GM12878 (cell line): Measurements from ENCODE around the gene MYD88.

Experiments used
- ATF2 ChIP-seq: IDR thresholded peaks from 2 replicates; pipeline ENCODE4 v1.6.1; 2012; ENCODE audit warnings: low read length, inconsistent platforms
- CREM ChIP-seq: IDR thresholded peaks from 2 replicates; pipeline ENCODE4 v1.6.1; 2014; ENCODE audit warnings: antibody characterized with exemption, low read depth
- HDAC6 ChIP-seq: fragments of 200-600 bp; sonication (generic); IDR thresholded peaks from one replicate; pipeline ENCODE4 v1.8.0; 2017; ENCODE audit warnings: antibody characterized with exemption; ENCODE audit not compliant: unreplicated experiment
- MTA2 ChIP-seq: fragments of 450-650 bp; IDR thresholded peaks from 2 replicates; pipeline ENCODE4 v1.6.1; 2016; ENCODE audit warnings: low read depth, mild to moderate bottlenecking, moderate library complexity
- POLR2A ChIP-seq: IDR thresholded peaks from 2 replicates; pipeline ENCODE4 v1.6.1; 2011; ENCODE audit warnings: low read depth, mild to moderate bottlenecking, low read length
- RFX5 ChIP-seq: IDR thresholded peaks from 2 replicates; pipeline ENCODE4 v1.6.1; 2011; ENCODE audit warnings: low read depth, low read length, improper control_type of control experiment
- ZNF384 ChIP-seq: IDR thresholded peaks from 2 replicates; pipeline ENCODE4 v1.6.1; 2012; ENCODE audit warnings: low read depth, mild to moderate bottlenecking, low read length, improper control_type of control experiment, borderline replicate concordance
- ZSCAN29 ChIP-seq: fragments of 450-650 bp; IDR thresholded peaks from 2 replicates; pipeline ENCODE4 v1.6.1; 2017; ENCODE audit warnings: mild to moderate bottlenecking, moderate library complexity
- TF ChIP-seq, protein P1 (sequence below), 3 experiments: IDR thresholded peaks in 2 of 3; conservative IDR thresholded peaks in 1 of 3; 2 replicates each; pipeline ENCODE4 v1.5.1; 2011; ENCODE audit warnings: low read depth in 3 of 3, low read length in 3 of 3, mild to moderate bottlenecking in 3 of 3, control low read depth in 2 of 3, moderate library complexity in 2 of 3, inconsistent platforms in 1 of 3, mixed read lengths in 1 of 3; ENCODE audit not compliant: control insufficient read depth in 2 of 3, insufficient read depth in 1 of 3; ENCODE audit errors: extremely low read depth in 1 of 3
- TF ChIP-seq, protein P2 (sequence below): fragments of 450-650 bp; IDR thresholded peaks from 2 replicates; pipeline ENCODE4 v1.6.1; 2014; ENCODE audit warnings: mild to moderate bottlenecking
- TF ChIP-seq, protein P3 (sequence below): fragments of 150-350 bp; IDR thresholded peaks from 2 replicates; pipeline ENCODE4 v1.6.1; 2016; ENCODE audit warnings: low read depth, low read length
- TF ChIP-seq, protein P4 (sequence below): IDR thresholded peaks from 2 replicates; pipeline ENCODE4 v1.6.1; 2011; ENCODE audit warnings: low read depth, low read length, improper control_type of control experiment, borderline replicate concordance

- TF ChIP-seq, protein P1, sequence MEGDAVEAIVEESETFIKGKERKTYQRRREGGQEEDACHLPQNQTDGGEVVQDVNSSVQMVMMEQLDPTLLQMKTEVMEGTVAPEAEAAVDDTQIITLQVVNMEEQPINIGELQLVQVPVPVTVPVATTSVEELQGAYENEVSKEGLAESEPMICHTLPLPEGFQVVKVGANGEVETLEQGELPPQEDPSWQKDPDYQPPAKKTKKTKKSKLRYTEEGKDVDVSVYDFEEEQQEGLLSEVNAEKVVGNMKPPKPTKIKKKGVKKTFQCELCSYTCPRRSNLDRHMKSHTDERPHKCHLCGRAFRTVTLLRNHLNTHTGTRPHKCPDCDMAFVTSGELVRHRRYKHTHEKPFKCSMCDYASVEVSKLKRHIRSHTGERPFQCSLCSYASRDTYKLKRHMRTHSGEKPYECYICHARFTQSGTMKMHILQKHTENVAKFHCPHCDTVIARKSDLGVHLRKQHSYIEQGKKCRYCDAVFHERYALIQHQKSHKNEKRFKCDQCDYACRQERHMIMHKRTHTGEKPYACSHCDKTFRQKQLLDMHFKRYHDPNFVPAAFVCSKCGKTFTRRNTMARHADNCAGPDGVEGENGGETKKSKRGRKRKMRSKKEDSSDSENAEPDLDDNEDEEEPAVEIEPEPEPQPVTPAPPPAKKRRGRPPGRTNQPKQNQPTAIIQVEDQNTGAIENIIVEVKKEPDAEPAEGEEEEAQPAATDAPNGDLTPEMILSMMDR (IDR thresholded peaks at IDR 0.05 in 2 of 3, conservative IDR thresholded peaks at IDR 0.05 in 1 of 3; ENCODE audit: control insufficient read depth in 2 of 3, extremely low read depth in 1 of 3, insufficient read depth in 1 of 3, low read depth in 3 of 3, low read length in 3 of 3): no peak
- no peak for TF ChIP-seq CREM
- TF ChIP-seq ZSCAN29: no peak
- TF ChIP-seq, protein P2, sequence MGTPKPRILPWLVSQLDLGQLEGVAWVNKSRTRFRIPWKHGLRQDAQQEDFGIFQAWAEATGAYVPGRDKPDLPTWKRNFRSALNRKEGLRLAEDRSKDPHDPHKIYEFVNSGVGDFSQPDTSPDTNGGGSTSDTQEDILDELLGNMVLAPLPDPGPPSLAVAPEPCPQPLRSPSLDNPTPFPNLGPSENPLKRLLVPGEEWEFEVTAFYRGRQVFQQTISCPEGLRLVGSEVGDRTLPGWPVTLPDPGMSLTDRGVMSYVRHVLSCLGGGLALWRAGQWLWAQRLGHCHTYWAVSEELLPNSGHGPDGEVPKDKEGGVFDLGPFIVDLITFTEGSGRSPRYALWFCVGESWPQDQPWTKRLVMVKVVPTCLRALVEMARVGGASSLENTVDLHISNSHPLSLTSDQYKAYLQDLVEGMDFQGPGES: no peak
- TF ChIP-seq MTA2: no peak
- TF ChIP-seq POLR2A: no peak
- no peak for TF ChIP-seq ZNF384
- TF ChIP-seq, protein P3, sequence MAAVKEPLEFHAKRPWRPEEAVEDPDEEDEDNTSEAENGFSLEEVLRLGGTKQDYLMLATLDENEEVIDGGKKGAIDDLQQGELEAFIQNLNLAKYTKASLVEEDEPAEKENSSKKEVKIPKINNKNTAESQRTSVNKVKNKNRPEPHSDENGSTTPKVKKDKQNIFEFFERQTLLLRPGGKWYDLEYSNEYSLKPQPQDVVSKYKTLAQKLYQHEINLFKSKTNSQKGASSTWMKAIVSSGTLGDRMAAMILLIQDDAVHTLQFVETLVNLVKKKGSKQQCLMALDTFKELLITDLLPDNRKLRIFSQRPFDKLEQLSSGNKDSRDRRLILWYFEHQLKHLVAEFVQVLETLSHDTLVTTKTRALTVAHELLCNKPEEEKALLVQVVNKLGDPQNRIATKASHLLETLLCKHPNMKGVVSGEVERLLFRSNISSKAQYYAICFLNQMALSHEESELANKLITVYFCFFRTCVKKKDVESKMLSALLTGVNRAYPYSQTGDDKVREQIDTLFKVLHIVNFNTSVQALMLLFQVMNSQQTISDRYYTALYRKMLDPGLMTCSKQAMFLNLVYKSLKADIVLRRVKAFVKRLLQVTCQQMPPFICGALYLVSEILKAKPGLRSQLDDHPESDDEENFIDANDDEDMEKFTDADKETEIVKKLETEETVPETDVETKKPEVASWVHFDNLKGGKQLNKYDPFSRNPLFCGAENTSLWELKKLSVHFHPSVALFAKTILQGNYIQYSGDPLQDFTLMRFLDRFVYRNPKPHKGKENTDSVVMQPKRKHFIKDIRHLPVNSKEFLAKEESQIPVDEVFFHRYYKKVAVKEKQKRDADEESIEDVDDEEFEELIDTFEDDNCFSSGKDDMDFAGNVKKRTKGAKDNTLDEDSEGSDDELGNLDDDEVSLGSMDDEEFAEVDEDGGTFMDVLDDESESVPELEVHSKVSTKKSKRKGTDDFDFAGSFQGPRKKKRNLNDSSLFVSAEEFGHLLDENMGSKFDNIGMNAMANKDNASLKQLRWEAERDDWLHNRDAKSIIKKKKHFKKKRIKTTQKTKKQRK: no peak
- no peak for TF ChIP-seq RFX5
- TF ChIP-seq, protein P4, sequence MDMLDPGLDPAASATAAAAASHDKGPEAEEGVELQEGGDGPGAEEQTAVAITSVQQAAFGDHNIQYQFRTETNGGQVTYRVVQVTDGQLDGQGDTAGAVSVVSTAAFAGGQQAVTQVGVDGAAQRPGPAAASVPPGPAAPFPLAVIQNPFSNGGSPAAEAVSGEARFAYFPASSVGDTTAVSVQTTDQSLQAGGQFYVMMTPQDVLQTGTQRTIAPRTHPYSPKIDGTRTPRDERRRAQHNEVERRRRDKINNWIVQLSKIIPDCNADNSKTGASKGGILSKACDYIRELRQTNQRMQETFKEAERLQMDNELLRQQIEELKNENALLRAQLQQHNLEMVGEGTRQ: no peak
- TF ChIP-seq HDAC6: no peak
- no peak for TF ChIP-seq ATF2
Observed at GRCh38 chr3:38098376-38098723, 40.1 kb upstream of the MYD88 start.
